SU-DHL-6 (cell line): ENCODE measurements around the gene ARHGEF11.

ENCODE experiments used
- CTCF ChIP-seq: fragments of 200-600 bp; sonication (generic); IDR thresholded peaks from one replicate; pipeline ENCODE4 v1.5.1; 2017; ENCODE audit warnings: antibody characterized with exemption, mild to moderate bottlenecking, low read length, moderate library complexity; ENCODE audit not compliant: insufficient read depth, poor library complexity, severe bottlenecking
- EZH2phosphoT487 ChIP-seq: fragments of 200-600 bp; sonication (generic), shearing (Covaris generic); conservative IDR thresholded peaks from 2 replicates; pipeline ENCODE4 v1.6.1; 2018; ENCODE audit warnings: mild to moderate bottlenecking, antibody characterized with exemption, low read length, moderate library complexity, mixed read lengths

GRCh38 chr1:157086299-157086698 lies 40.8 kb upstream of the ARHGEF11 start:
- TF ChIP-seq EZH2phosphoT487: no peak
- TF ChIP-seq CTCF: no peak
